Panc1 (cell line): ENCODE data around the gene FANCI.

ENCODE experiments used
- CTCF ChIP-seq: fragments of 450-650 bp; IDR thresholded peaks from 2 replicates; pipeline ENCODE4 v1.5.1; 2017; ENCODE audit warnings: mild to moderate bottlenecking
- POLR2AphosphoS5 ChIP-seq: IDR thresholded peaks from 2 replicates; pipeline ENCODE4 v1.6.1; 2012; ENCODE audit warnings: mild to moderate bottlenecking, low read depth, low read length, moderate library complexity
- REST ChIP-seq, 2 experiments: IDR thresholded peaks; 2 replicates each; pipeline ENCODE4 v1.6.1; 2011 to 2012; ENCODE audit warnings: low read depth in 2 of 2, control low read depth in 1 of 2, low read length in 1 of 2, mild to moderate bottlenecking in 1 of 2, moderate library complexity in 1 of 2; ENCODE audit not compliant: insufficient read depth in 1 of 2

DNA sequence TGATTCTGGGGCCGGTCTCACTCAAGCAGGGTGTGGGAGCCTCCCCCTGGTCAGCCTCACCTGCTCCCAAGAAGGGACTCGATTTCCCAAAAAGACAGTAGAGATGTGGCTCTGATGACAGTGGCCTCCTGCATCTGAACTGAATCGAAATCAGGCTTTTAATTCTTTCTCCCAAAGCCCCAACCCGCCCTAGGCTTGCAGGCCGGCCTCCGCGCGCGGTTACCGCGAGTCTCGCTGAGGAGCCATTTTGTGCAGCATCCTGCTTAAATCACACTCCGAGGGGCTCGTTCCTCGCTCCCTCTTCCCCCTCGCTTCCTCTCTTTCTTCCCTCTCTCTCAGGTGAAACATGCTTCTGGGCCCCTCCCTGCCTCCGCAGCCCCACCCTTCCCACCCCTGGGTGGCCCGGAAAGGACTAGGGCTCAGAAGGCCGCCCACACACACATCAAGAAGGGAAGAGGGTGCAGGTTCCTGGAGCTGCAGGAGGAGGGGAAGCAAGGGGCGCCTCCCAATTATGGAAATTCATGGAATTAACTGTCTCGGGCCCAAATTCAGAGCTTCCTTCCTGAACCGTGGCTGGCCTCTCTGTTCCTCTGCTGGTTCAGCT is 121.8 kb downstream of the FANCI start:
- TF ChIP-seq CTCF: no peak
- TF ChIP-seq REST (IDR thresholded peaks at IDR 0.05; ENCODE audit: insufficient read depth in 1 of 2, low read depth in 2 of 2, low read length in 1 of 2): no peak
- no peak for TF ChIP-seq POLR2AphosphoS5
